Measurements from ENCODE around the gene ZBED6.
"Not testable (repeated sequence)": the region's sequence is repeated elsewhere in the genome, so short reads cannot be mapped to it uniquely, and the experiment has no call there.

The ZBED6 gene

GRCh38 chr1:203751051-203751450, 44.4 kb upstream of the ZBED6 start:
- no peak for TF ChIP-seq CREB5 (CRISPR knock-in tag; IDR thresholded peaks at IDR 0.05; ENCODE audit: low read depth)
- no peak for TF ChIP-seq OSR1 (CRISPR knock-in tag; IDR thresholded peaks at IDR 0.05)
- peak; percentile 64 for ATAC-seq

GRCh38 chr1:203751618-203752361, 43.6 kb upstream of the ZBED6 start:
- ATAC-seq, result not testable (repeated sequence)

GRCh38 chr1:203754455-203754864, 41.0 kb upstream of the ZBED6 start:
- no peak for ATAC-seq
- TF ChIP-seq BACH2 (CRISPR knock-in tag; IDR thresholded peaks at IDR 0.05; ENCODE audit: borderline replicate concordance), result no peak

DNA sequence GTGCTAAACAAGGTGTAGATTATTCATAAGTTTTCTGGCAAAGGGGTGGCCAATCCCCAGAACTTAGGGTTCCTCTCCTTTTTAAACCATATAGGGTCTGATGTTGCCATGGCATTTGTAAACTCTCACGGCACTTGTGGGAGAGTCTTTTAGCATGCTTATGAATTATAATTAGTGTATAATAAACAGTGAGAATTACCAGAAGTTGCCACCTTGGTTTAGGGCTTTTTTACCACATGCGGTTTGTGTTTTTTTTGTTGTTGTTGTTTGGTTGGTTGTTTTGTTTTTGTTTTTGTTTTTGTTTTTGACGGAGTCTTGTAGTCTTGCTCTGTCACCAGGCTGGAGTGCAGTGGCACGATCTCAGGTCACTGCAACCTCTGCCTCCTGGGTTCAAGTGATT, 39.4 kb upstream of the ZBED6 start:
- TF ChIP-seq ZNF565 (CRISPR knock-in tag; conservative IDR thresholded peaks at IDR 0.05; ENCODE audit: low read depth), result no peak
- TF ChIP-seq ZFP30 (CRISPR knock-in tag; IDR thresholded peaks at IDR 0.05), result no peak
- TF ChIP-seq, protein P1, sequence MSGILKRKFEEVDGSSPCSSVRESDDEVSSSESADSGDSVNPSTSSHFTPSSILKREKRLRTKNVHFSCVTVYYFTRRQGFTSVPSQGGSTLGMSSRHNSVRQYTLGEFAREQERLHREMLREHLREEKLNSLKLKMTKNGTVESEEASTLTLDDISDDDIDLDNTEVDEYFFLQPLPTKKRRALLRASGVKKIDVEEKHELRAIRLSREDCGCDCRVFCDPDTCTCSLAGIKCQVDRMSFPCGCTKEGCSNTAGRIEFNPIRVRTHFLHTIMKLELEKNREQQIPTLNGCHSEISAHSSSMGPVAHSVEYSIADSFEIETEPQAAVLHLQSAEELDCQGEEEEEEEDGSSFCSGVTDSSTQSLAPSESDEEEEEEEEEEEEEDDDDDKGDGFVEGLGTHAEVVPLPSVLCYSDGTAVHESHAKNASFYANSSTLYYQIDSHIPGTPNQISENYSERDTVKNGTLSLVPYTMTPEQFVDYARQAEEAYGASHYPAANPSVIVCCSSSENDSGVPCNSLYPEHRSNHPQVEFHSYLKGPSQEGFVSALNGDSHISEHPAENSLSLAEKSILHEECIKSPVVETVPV (CRISPR knock-in tag; IDR thresholded peaks at IDR 0.05), result no peak
- TF ChIP-seq ZNF8 (CRISPR knock-in tag; IDR thresholded peaks at IDR 0.05), result no peak
- TF ChIP-seq ZNF70 (CRISPR knock-in tag; IDR thresholded peaks at IDR 0.05), result no peak
- ATAC-seq, result no peak

- ATAC-seq, result not testable (repeated sequence)
Observed at GRCh38 chr1:203758749-203759148, 36.7 kb upstream of the ZBED6 start.

- no peak for TF ChIP-seq ARNTL (CRISPR knock-in tag; IDR thresholded peaks at IDR 0.05; ENCODE audit: borderline replicate concordance, low read depth)
- no peak for ATAC-seq
Observed at GRCh38 chr1:203760506-203760905, 34.9 kb upstream of the ZBED6 start.

- ATAC-seq, result not testable (repeated sequence)
Observed at GRCh38 chr1:203761958-203762357, 33.5 kb upstream of the ZBED6 start.

DNA sequence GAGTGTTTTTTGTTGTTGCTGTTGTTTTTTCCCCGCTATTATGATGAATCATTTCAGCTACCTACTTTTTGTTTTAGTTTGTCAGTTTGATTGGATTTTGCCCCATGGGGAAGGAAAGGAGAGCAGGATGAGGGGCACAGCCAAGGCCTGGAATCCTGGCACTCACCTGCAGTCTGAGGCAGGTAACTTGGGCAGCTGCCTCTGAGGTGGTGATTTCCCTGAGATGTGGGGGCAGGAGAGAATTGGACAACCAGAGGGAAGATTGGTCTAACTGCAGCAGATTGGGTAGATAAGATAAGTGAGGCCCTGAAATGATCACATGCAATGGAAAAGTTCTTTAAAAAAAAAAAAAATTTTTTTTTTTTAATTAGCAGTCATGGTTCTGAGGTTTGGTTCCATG, 31.9 kb upstream of the ZBED6 start:
- TF ChIP-seq OSR1 (CRISPR knock-in tag; IDR thresholded peaks at IDR 0.05) (no peak), CSDC2 (CRISPR knock-in tag; IDR thresholded peaks at IDR 0.05) (no peak), CREB5 (CRISPR knock-in tag; IDR thresholded peaks at IDR 0.05; ENCODE audit: low read depth) (no peak), ISL1 (CRISPR knock-in tag; IDR thresholded peaks at IDR 0.05) (no peak), TCF4 (CRISPR knock-in tag; IDR thresholded peaks at IDR 0.05; ENCODE audit: borderline replicate concordance) (no peak), ZC3H10 (CRISPR knock-in tag; IDR thresholded peaks at IDR 0.05) (no peak), ZFP30 (CRISPR knock-in tag; IDR thresholded peaks at IDR 0.05) (no peak), ESRRG (CRISPR knock-in tag; IDR thresholded peaks at IDR 0.05) (no peak), BACH2 (CRISPR knock-in tag; IDR thresholded peaks at IDR 0.05; ENCODE audit: borderline replicate concordance) (no peak), ARNTL (CRISPR knock-in tag; IDR thresholded peaks at IDR 0.05; ENCODE audit: borderline replicate concordance, low read depth) (no peak)
- no peak for ATAC-seq
